Heart left ventricle (tissue), 16 donors: ENCODE data around the gene PRPS1. TPM values are rescaled to one million over a fixed set of nuclear protein-coding genes. Genes with fewer than 3 reads are reported as not detected.
A peak's percentile ranks its signal among the peaks of the same experiment; 100 is the strongest.

Source experiments
- ATAC-seq, 4 donors: fragments of 200-7000 bp; cut with Tn5 transposase; one replicate each; pipeline ENCODE4 v1.9.1; 2020 to 2022; ENCODE audit warnings: moderate library complexity in 4 of 4, mild to moderate bottlenecking in 3 of 4, moderate number of reproducible peaks in 1 of 4
- DNase-seq, 5 donors: peaks; one replicate each; pipeline ENCODE4 v3.0.0-alpha.2; 2020
- H3K27ac ChIP-seq, 12 donors: fragments of 200-600 bp; sonication (generic) in 4 of 12; one replicate each; pipeline versions ENCODE4 v1.5.0 to v1.8.0; 2016 to 2022; ENCODE audit warnings: mild to moderate bottlenecking in 2 of 12
- H3K27me3 ChIP-seq, 9 donors: fragments of 200-600 bp; sonication (generic) in 2 of 9; one replicate each; pipeline versions ENCODE4 v1.5.1 to v1.8.0; 2016 to 2022; ENCODE audit warnings: mild to moderate bottlenecking in 3 of 9
- H3K36me3 ChIP-seq, 9 donors: fragments of 200-600 bp; sonication (generic) in 2 of 9; one replicate each; pipeline versions ENCODE4 v1.5.0 to v1.8.0; 2018 to 2022; ENCODE audit warnings: mild to moderate bottlenecking in 2 of 9
- H3K4me1 ChIP-seq, 12 donors: fragments of 200-600 bp; sonication (generic) in 4 of 12; one replicate each; pipeline versions ENCODE4 v1.5.0 to v1.8.0; 2016 to 2022; ENCODE audit warnings: mild to moderate bottlenecking in 3 of 12
- H3K4me3 ChIP-seq, 12 donors: fragments of 200-600 bp; sonication (generic) in 4 of 12; one replicate each; pipeline versions ENCODE4 v1.5.0 to v1.8.0; 2017 to 2022; ENCODE audit warnings: mild to moderate bottlenecking in 9 of 12, moderate library complexity in 4 of 12
- H3K9me3 ChIP-seq, 12 donors: fragments of 200-600 bp; sonication (generic) in 4 of 12; one replicate each; pipeline versions ENCODE4 v1.5.0 to v1.8.0; 2016 to 2022; ENCODE audit warnings: mild to moderate bottlenecking in 1 of 12
- POLR2A ChIP-seq, 2 donors: fragments of 450-650 bp; IDR thresholded peaks; one replicate each; pipeline ENCODE4 v1.6.1; 2017; ENCODE audit warnings: antibody characterized with exemption in 2 of 2, mild to moderate bottlenecking in 2 of 2, moderate library complexity in 2 of 2
- WGBS, 4 donors: extraction: QIAGEN DNeasy Blood & Tissue Kit in 2 of 4; methylation state at CpG; one replicate each; pipeline versions ENCODE4 v1.1.5 to v1.1.7; 2013 to 2018; 5-methylcytosine and 5-hydroxymethylcytosine counted together
- intact Hi-C, 10 donors: fragments of 100-400 bp; cut with DNase I; formaldehyde crosslinking; loops; one replicate each; pipeline versions ENCODE4 v1.11.1 to v1.14.2; 2022
- polyA plus RNA-seq, 2 donors: library from polyadenylated mRNA; stranded (reverse); fragments of 200-250 nt; gene quantifications; one replicate each; pipeline ENCODE4 v1.2.3, GENCODE V29; 2013
- total RNA-seq, 9 donors: library from RNA; depleted of rRNA in 2 of 9; stranded (reverse); fragments of >200 nt in 2 of 9; fragmentation: NEBNext Ultra II Directional in 3 of 9; extraction: Animal tissue kit (Norgen Biotek cat#: 25700) in 3 of 9; gene quantifications; one replicate each; pipeline versions ENCODE4 v1.1.0 to v1.2.4, GENCODE V29; 2016 to 2023
- TF ChIP-seq, protein P1 (sequence below), 12 donors: fragments of 200-600 bp; sonication (generic) in 4 of 12; IDR thresholded peaks; one replicate each; pipeline versions ENCODE4 v1.5.0 to v1.8.0; 2018 to 2022; ENCODE audit warnings: antibody characterized with exemption in 12 of 12, mild to moderate bottlenecking in 5 of 12
- donor health status: ischemic (EF 13 %, LVEDD 7.1; RV severe dilation, severe dysfunction).
- donor health status: healthy with polysubstance abuse.
- donor health status: DM: no; HTN: yes; CAD: no.
- donor health status: DM: no; HTN: no; CAD: no.
- donor health status: ischemic (EF 25% LVEDD 6.9; RV normal size, moderate dysfunction).
- donor health status: ischemic (EF 25% LVEDD 5.7; RV mildly dilated, moderate dysfunction).
- donor health status: healthy.
- donor health status: DM: yes; HTN: yes; CAD: no.
- donor health status: ischemic (EF 35%, LVEDD 5.7; RV mildly dilated, moderate dysfunction).
- donor health status: nonischemic (EF 11% LVEDD 7.7; RV severe dilation, severe dysfunction).
- donor health status: DM: yes; HTN: yes; CAD: no.
- donor health status: PGD.
- donor health status: ischemic (EF 29% LVEDD 5.4; RV normal size, mild dysfunction).
- donor health status: nonischemic (EF 23%, LVEDD 6.1; RV moderate dilation, normal function).

The PRPS1 gene
- total and polyA plus RNA-seq, 11 donors: 7.2 to 41.0 (median 25.0) TPM

DNA sequence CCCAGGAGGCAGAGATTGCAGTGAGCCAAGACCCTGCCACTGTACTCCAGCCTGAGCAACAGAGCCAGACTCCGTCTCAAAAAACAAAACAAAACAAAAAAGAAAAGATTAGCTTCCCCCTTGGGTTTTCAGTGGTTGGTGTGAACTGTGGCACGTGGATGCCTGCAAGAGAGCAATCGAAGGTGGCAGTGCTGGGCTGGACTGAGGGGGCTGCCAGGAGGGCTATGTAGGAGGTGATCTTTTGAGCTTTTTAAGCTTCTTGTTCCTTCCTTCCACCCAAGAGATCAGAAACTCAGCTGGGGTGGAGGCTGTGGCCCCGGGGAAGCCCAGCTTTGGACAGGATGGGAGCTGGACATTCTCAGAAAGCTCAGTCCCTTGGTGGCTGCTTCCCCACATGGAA is 49.6 kb downstream of the PRPS1 start:
- DNase-seq (no peak), ATAC-seq (no peak)
- Histone ChIP-seq H3K36me3 (no peaks in the 10 kb centered on the region), H3K27ac (peak overlapping the region; percentile 72 to 99 (median 88)), H3K27me3 (peaks cover 0 to 8% (median 0%) of the 10 kb centered on the region in 9 donors), H3K9me3 (no peaks in the 10 kb centered on the region), H3K4me3 (no peak overlapping the region), H3K4me1 (peaks cover 0 to 68% (median 22%) of the 10 kb centered on the region in 12 donors)
- TF ChIP-seq, protein P1, sequence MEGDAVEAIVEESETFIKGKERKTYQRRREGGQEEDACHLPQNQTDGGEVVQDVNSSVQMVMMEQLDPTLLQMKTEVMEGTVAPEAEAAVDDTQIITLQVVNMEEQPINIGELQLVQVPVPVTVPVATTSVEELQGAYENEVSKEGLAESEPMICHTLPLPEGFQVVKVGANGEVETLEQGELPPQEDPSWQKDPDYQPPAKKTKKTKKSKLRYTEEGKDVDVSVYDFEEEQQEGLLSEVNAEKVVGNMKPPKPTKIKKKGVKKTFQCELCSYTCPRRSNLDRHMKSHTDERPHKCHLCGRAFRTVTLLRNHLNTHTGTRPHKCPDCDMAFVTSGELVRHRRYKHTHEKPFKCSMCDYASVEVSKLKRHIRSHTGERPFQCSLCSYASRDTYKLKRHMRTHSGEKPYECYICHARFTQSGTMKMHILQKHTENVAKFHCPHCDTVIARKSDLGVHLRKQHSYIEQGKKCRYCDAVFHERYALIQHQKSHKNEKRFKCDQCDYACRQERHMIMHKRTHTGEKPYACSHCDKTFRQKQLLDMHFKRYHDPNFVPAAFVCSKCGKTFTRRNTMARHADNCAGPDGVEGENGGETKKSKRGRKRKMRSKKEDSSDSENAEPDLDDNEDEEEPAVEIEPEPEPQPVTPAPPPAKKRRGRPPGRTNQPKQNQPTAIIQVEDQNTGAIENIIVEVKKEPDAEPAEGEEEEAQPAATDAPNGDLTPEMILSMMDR (IDR thresholded peaks at IDR 0.05): no peak
- no peak for TF ChIP-seq POLR2A (IDR thresholded peaks at IDR 0.05)
- intact Hi-C loops: loop anchor here in 3 of 10 donors (2.0 to 5.0 kb wide), 3 partner anchors 34 to 39 kb away; no protein-coding TSS in a partner anchor
- WGBS, 4 donors: 41 to 67% (median 61%) methylated on average over 4 of the region's 4 CpGs

DNA sequence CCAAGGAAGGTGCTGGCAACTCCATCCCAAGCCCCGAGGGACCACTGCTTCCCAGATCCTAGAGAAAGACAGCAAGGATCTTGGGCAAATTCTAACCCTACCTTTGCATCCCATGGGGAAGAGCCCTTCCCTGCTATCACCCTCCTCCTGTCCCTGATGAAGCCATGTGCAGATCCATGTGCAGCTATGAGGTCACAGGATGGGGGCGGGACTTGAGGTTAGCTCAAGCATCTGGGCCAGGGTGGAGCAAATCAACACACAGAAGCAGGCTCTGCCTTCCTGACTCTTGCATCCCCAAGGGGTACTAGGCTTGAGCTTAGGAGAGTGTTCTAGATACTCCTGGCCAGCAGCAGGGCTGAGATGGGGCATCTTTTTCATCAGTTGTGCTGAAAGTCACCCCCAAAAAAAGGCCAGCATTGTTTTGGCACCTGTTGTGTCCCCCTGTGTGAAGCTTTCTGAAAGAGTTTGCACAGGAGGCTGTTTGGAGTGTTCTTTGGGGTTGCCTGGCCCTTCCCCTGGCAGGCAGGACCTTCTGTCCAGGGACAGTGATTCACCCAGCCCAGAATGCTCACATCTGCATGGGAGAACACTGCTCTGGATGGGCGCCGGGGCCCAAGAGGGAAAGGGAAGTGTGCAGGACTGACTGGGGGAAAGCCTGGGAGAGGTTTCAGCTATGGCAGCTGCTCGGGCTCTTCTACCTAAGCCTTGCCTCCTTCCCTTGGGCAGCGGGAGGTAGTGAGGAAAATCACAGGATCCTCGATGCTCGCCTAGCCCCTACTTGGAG is 50.8 kb downstream of the PRPS1 start:
- intact Hi-C loops: loop anchor here in 2 of 10 donors (5.0 kb wide), 2 partner anchors 33 to 38 kb away; no protein-coding TSS in a partner anchor
- Histone ChIP-seq H3K36me3 (no peaks in the 10 kb centered on the region), H3K9me3 (no peaks in the 10 kb centered on the region), H3K4me3 (no peak overlapping the region), H3K27me3 (peaks cover 0 to 11% (median 0%) of the 10 kb centered on the region in 9 donors), H3K4me1 (peaks cover 0 to 69% (median 22%) of the 10 kb centered on the region in 12 donors), H3K27ac (peak overlapping the region; percentile 9 to 99 (median 88))
- TF ChIP-seq POLR2A (IDR thresholded peaks at IDR 0.05): no peak
- TF ChIP-seq, protein P1 (IDR thresholded peaks at IDR 0.05): no peak
- ATAC-seq (peak; percentile 21 to 65 (median 52)), DNase-seq (peak; percentile 76 to 88 (median 78))
- 52 to 76% (median 67%) methylated on average over 7 of the region's 8 CpGs for WGBS, 4 donors

DNA sequence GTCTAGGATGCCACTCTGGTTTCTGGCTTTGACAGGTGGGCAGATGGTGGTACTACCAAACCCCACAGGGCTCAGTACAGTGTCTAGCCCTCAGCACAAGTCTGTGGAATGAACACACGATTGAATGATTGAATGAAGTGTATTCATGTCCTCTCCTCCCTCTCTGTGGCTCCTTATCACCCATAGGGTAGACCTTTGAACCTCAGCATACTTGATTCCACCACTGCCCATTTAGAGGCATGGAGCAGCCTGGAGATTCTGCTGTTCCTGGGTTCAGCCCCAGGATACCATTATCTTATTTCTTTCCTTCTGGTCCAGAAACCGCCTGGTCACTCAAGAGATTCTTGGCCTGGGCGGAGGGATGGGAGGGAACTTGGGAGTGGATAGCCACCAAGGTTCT is 53.9 kb downstream of the PRPS1 start:
- TF ChIP-seq, protein P1 (IDR thresholded peaks at IDR 0.05): no peak
- no peak for TF ChIP-seq POLR2A (IDR thresholded peaks at IDR 0.05)
- peak overlapping the region in 2 of 12 donors; percentile 55 for H3K27ac ChIP-seq
- 66 to 96% (median 87%) methylated on average over 3 of the region's 3 CpGs for WGBS, 4 donors

DNA sequence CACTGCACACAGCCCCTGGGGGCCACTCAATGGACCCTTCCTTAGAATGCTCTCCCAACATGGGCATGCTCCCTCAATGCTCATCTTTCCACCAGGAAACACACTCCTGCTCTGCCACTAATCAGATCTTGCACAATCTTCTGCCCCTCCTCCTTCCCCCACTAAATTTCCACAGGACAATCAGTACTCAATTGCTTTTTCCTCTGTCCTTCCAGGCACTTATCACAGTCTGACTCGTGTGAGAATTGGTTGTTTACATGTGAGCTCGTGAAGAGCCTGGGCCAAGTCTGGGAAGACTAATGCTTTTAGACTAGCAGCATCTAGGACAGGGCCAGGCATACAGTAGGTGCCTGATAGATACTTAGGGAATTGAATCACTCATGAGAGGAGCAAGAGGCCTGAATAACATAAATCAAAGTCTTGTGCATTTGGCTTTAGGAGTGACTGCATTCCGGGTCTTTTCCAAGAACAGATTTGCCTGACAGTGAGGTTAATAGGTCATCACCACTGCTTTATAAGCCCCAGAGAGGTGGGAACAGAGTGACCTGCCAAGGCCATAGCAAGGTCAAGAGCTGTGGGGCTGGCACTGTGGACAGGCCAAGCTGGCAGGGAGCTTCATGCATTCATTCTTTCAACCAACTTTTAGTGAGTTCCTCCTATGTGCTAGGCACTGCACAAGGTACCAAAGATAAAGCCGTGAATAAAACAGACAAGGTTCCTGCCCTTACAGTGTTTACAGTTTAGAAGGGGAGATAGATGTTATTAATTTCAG is 55.0 kb downstream of the PRPS1 start:
- Histone ChIP-seq H3K27me3 (peaks cover 0 to 5% (median 0%) of the 10 kb centered on the region in 9 donors), H3K4me1 (peaks cover 0 to 60% (median 20%) of the 10 kb centered on the region in 12 donors), H3K27ac (peak overlapping the region in 11 of 12 donors; percentile 33 to 65 (median 60)), H3K4me3 (no peak overlapping the region), H3K36me3 (no peaks in the 10 kb centered on the region), H3K9me3 (no peaks in the 10 kb centered on the region)
- intact Hi-C loops: no loop called here
- DNase-seq: no peak
- no peak for TF ChIP-seq POLR2A (IDR thresholded peaks at IDR 0.05)
- TF ChIP-seq, protein P1 (IDR thresholded peaks at IDR 0.05): no peak
- 30 to 47% (median 42%) methylated on average over 4 of the region's 4 CpGs for WGBS, 4 donors
- ATAC-seq: peak; percentile 40 to 46 (median 42)

More for the DNA sequence above, 53.9 kb downstream of the PRPS1 start:
- no peak for DNase-seq
- Histone ChIP-seq H3K4me1 (peaks cover 0 to 68% (median 22%) of the 10 kb centered on the region in 12 donors), H3K4me3 (no peak overlapping the region), H3K9me3 (no peaks in the 10 kb centered on the region), H3K27me3 (peaks cover 0 to 5% (median 0%) of the 10 kb centered on the region in 9 donors), H3K36me3 (no peaks in the 10 kb centered on the region)
- no peak for ATAC-seq
- intact Hi-C loops: no loop called here
